ENCODE measurements around the gene OPALIN.

GRCh38 chr10:96324447-96324846, 34.4 kb downstream of the OPALIN start:
- TF ChIP-seq CTCF (IDR thresholded peaks at IDR 0.05) = no peak
- no peak for TF ChIP-seq POLR2AphosphoS5 (IDR thresholded peaks at IDR 0.05; ENCODE audit: low read depth, low read length)
- no peak for TF ChIP-seq REST (IDR thresholded peaks at IDR 0.05; ENCODE audit: insufficient read depth in 1 of 2, low read depth in 2 of 2, low read length in 1 of 2)

Data from Panc1 (cell line).